Endothelial cell (in vitro differentiated cells): ENCODE data around the gene MSRB1. TPM values are rescaled to one million over a fixed set of nuclear protein-coding genes. Genes with fewer than 3 reads are reported as not detected.
"Not testable (repeated sequence)": the region's sequence is repeated elsewhere in the genome, so short reads cannot be mapped to it uniquely, and the experiment has no call there.

Source experiments
- DNase-seq: peaks from one replicate; pipeline ENCODE4 v3.0.0; 2021; ENCODE audit warnings: low spot score
- H3K27ac Mint-ChIP-seq: one replicate; pipeline ENCODE4 v1.8.0; 2021; ENCODE audit warnings: mixed read lengths, inconsistent platforms; ENCODE audit not compliant: unreplicated experiment
- H3K27me3 Mint-ChIP-seq: one replicate; pipeline ENCODE4 v1.8.0; 2021; ENCODE audit warnings: mild to moderate bottlenecking, moderate library complexity, mixed read lengths, inconsistent platforms; ENCODE audit not compliant: unreplicated experiment
- H3K36me3 Mint-ChIP-seq: one replicate; pipeline ENCODE4 v1.8.0; 2021; ENCODE audit warnings: mild to moderate bottlenecking, low read depth, mixed read lengths, inconsistent platforms; ENCODE audit not compliant: unreplicated experiment
- H3K4me1 Mint-ChIP-seq: one replicate; pipeline ENCODE4 v1.8.0; 2021; ENCODE audit warnings: mild to moderate bottlenecking, mixed read lengths, inconsistent platforms; ENCODE audit not compliant: unreplicated experiment
- H3K4me3 Mint-ChIP-seq: one replicate; pipeline ENCODE4 v1.8.0; 2021; ENCODE audit warnings: mild to moderate bottlenecking, mixed read lengths, inconsistent platforms; ENCODE audit not compliant: unreplicated experiment
- H3K9me3 Mint-ChIP-seq: one replicate; pipeline ENCODE4 v1.8.0; 2021; ENCODE audit warnings: mixed read lengths, inconsistent platforms; ENCODE audit not compliant: unreplicated experiment
- CTCF ChIP-seq: fragments of 200-600 bp; sonication (generic); IDR thresholded peaks from one replicate; pipeline ENCODE4 v1.5.0; 2021; ENCODE audit warnings: antibody characterized with exemption; ENCODE audit not compliant: unreplicated experiment
- total RNA-seq: library from RNA; stranded (reverse); fragmentation: NEBNext Ultra II Directional; extraction: Animal tissue kit (Norgen Biotek cat#: 25700); gene quantifications from one replicate; pipeline ENCODE4 v1.2.1, GENCODE V29; 2021; ENCODE audit not compliant: unreplicated experiment

MSRB1 gene
- total RNA-seq, 1 donor from 2014 or later, result 18.1 TPM

GRCh38 chr16:1900452-1900774, 42.6 kb downstream of the MSRB1 start:
- no peak for TF ChIP-seq CTCF
- H3K4me3 Mint-ChIP-seq, result no peak overlapping the region
- DNase-seq, result no peak
- no peaks in the 10 kb centered on the region for H3K4me1 Mint-ChIP-seq
- no peak overlapping the region for H3K27ac Mint-ChIP-seq
- peaks cover 8% of the 10 kb centered on the region for H3K27me3 Mint-ChIP-seq
- H3K36me3 Mint-ChIP-seq, result no peaks in the 10 kb centered on the region
- no peaks in the 10 kb centered on the region for H3K9me3 Mint-ChIP-seq

- Mint-ChIP-seq H3K27ac (no peak overlapping the region), H3K4me3 (no peak overlapping the region), H3K36me3 (no peaks in the 10 kb centered on the region), H3K9me3 (no peaks in the 10 kb centered on the region), H3K27me3 (peaks cover 8% of the 10 kb centered on the region), H3K4me1 (no peaks in the 10 kb centered on the region)
- TF ChIP-seq CTCF, result no peak
- no peak for DNase-seq
Observed at GRCh38 chr16:1899641-1900451, 43.2 kb downstream of the MSRB1 start.

GRCh38 chr16:1897692-1898091, 45.3 kb downstream of the MSRB1 start:
- H3K36me3 Mint-ChIP-seq, H3K4me1 Mint-ChIP-seq, H3K27ac Mint-ChIP-seq, DNase-seq, H3K27me3 Mint-ChIP-seq, H3K9me3 Mint-ChIP-seq, H3K4me3 Mint-ChIP-seq: not testable (repeated sequence)

GRCh38 chr16:1895949-1896675, 46.9 kb downstream of the MSRB1 start:
- H3K27ac Mint-ChIP-seq, result no peak overlapping the region
- peaks cover 7% of the 10 kb centered on the region for H3K27me3 Mint-ChIP-seq
- no peaks in the 10 kb centered on the region for H3K36me3 Mint-ChIP-seq
- H3K9me3 Mint-ChIP-seq, result no peaks in the 10 kb centered on the region
- H3K4me1 Mint-ChIP-seq, result no peaks in the 10 kb centered on the region
- H3K4me3 Mint-ChIP-seq, result no peak overlapping the region
- DNase-seq, result no peak
- TF ChIP-seq CTCF, result no peak

GRCh38 chr16:1895068-1895467, 47.9 kb downstream of the MSRB1 start:
- H3K27ac Mint-ChIP-seq, result no peak overlapping the region
- H3K9me3 Mint-ChIP-seq, result no peaks in the 10 kb centered on the region
- no peak overlapping the region for H3K4me3 Mint-ChIP-seq
- no peak for DNase-seq
- H3K4me1 Mint-ChIP-seq, result no peaks in the 10 kb centered on the region
- H3K27me3 Mint-ChIP-seq, result peaks cover 7% of the 10 kb centered on the region
- H3K36me3 Mint-ChIP-seq, result no peaks in the 10 kb centered on the region
- TF ChIP-seq CTCF, result no peak
